Inflammatory macrophage treated with lipopolysaccharide for 4 hours (primary cell): Measurements from ENCODE around the gene IST1.
"Not testable (repeated sequence)": the region's sequence is repeated elsewhere in the genome, so short reads cannot be mapped to it uniquely, and the experiment has no call there.

Source experiments
- DNase-seq: peaks from one replicate; pipeline ENCODE4 v3.0.0-alpha.2; 2020

IST1 gene

DNA sequence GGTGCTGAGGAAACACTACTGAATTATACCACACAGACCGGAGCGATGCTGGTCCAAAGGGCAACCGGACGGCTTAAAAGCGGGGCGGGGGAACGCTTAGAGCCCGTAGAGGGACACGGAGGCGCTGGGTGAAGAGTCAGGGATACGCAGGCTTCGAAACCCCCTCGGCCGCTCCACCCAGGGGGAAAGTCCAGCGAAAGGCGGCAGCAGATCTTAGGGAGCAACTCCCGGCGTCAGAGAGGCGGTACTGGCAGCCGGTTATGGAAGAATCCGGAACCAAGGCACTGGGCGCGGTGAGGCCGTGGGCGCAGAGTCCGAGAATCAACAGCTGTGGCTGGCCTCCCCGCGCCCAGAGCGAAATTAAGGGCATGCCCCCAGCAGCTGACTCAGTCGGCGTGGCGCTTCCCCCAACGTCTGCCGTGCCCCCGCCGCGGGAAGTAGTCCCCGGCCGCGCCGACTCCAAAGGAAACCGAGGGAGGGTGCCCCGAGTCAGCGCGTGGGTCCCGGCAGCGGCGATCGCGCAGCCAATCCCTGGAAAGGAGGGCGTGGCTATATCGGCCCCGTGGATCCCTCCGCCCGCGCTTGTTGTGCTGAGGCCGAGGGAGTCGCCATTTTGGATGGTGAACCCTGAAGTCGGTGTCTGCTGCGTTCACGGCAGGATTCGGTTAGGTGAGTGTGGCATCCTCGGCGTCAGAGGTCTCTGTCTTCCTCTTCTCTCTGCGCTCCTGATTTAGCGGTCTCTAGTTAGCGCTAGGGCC, at the start of gene IST1:
TSS of gene IST1 (plus strand) at position 611 of the 758 bp plus-strand sequence. CDS start 20,110 bp downstream, outside the sequence.
- DNase-seq: peak; percentile 99

- peak; percentile 93 for DNase-seq
These were observed 49.5 kb upstream of the IST1 start, which contains the start of gene ATXN1L for GRCh38 chr16:71845639-71846430. Gene ATXN1L, plus strand, starts transcription at chr16:71845976. Its CDS starts 3,765 bp downstream, at chr16:71849741.

- DNase-seq: peak; percentile 26
These were observed 48.9 kb upstream of the IST1 start for GRCh38 chr16:71846431-71846830.

GRCh38 chr16:71847096-71847495, 48.2 kb upstream of the IST1 start:
- DNase-seq: no peak

DNA sequence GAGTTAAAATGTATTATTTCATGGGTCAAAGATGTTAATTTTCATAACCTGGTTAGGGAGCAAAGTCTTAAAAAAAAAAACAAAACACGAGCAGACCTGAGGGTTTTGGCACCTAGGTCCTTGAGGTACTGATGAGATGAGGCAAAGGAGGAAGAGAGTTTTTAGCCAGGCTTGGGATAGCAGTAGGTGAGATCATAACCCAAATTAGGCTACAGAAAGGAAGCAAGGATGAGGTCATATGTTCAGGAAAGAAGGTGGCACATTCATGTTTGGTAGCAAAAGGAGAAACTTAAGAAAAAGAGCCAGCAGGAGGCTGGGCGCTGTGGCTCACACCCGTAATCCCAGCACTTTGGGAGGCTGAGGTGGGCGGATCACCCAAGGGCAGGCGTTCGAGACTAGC, 46.7 kb upstream of the IST1 start:
- peak; percentile 8 for DNase-seq

- DNase-seq: no peak
These were observed 43.6 kb upstream of the IST1 start for GRCh38 chr16:71851746-71852145.

GRCh38 chr16:71852158-71852557, 43.2 kb upstream of the IST1 start:
- no peak for DNase-seq

- no peak for DNase-seq
These were observed 42.8 kb upstream of the IST1 start for GRCh38 chr16:71852561-71852960.

DNA sequence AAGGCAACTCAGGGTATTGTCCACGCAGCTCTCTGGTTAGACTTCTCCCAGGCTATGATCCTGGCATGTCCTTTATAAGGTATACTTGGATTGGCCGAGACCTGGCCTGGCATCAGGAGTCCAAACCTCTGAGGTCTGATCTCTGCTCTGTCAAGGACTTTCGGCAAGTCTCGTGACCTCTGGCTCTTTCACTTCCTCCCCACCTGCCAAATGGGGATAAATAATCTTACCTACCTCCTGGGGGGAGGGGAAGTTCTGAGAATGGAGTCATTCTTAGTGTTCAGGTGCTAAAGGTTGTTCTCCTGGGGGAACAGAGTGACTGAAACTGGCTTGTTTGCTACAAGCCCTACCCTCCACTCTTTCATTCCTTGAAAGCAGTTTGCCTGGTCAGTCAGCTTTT, 41.9 kb upstream of the IST1 start:
- DNase-seq: no peak

DNA sequence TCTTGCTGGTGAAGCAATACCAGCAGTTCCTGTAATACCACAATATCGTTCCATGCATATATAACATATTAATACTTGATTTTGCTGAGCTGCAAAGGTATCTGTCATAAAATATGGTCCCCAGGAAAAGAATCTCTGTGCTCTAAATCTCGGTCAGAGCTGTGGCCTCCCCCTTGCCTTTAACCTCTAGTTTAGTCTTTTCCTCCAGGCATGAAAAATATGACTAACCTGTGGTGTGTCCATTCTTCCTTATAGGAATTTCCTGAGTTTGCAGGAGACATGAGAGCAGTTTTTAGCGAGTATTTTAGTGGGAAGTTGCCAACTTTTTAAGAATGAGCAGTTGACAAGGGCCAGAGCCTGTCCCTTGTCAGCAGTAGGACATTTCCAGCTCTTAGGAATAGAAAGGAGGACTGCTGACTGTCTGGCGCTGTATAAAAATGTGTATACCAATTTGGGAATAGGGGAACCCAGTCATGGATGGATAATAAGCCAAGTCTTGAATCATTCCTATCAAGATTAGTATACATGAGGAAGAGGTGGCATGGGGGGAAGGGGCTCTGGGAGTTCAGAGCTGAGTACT, 40.9 kb upstream of the IST1 start:
- no peak for DNase-seq

DNA sequence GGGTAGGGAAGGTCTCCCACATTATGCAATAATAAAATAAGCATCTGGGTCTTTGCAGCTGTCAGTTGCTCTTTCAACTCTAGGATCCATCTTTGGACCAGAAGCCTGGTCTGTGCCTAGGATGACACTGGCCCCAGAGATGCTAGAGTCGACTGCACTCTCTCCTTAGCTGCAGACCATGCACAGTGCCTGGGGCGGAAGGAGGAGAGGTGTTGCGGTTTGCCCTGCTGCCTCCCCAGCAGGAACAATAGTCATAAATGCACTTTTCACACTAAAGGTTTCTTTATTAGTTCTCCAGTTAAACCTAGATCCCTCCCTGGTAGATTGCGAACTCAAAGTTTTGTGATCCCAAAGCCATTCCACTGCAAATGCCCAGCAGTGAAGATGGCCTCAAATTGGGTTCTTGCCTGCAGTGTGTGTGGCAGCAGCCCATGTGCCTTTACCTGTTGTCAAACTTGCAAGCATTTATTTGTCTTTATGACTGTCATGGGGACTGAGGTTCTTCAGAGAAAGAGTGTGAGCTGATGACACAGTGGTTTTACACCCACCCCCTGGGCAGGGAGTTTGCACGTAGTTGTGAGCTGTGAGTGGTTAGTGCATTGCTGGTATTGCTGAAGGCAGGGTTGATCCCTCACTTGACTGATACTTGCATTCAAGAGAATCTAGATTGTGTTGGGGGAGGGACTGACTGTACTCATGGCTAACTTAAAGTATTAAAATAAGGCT, 39.2 kb upstream of the IST1 start:
- DNase-seq: no peak

DNA sequence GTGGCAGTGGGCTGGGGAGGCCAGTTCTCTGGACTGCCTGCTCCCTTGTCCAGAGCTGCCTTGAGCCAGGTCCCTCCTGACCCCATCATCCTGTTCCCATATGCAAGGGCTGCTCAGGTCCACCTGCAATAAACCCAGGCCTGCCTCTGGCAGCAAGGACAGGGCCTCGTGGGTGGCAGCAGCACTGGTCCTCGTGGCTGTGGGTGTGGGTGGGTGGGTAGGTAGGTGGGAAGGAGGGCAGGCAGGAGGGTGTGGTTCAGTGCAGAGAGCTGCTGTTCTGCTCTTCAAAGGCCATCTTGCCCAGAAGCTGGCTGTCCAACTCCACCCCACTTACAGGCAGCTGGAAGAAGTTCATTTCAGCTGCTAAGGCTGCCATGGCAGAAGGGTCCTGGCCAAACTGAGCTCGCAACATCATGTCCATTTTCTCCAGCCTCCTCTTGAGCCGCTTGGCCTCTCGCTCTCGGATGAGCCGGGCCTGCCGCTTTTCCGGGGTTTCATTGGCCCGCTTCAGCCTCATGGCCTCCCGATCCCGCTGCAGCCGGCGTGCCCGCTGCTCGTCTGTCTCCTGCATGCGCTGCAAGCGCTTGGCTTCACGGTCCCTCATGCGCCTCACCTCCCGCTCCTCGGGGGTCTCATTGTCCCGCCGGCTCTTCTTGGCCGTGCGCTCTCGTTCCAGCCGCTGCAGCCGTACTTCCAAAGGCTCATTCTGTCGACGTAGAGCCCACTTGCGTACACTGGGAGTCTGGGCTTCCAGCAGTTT, 35.4 kb upstream of the IST1 start:
- no peak for DNase-seq

GRCh38 chr16:71863995-71864394, 31.3 kb upstream of the IST1 start:
- no peak for DNase-seq

DNA sequence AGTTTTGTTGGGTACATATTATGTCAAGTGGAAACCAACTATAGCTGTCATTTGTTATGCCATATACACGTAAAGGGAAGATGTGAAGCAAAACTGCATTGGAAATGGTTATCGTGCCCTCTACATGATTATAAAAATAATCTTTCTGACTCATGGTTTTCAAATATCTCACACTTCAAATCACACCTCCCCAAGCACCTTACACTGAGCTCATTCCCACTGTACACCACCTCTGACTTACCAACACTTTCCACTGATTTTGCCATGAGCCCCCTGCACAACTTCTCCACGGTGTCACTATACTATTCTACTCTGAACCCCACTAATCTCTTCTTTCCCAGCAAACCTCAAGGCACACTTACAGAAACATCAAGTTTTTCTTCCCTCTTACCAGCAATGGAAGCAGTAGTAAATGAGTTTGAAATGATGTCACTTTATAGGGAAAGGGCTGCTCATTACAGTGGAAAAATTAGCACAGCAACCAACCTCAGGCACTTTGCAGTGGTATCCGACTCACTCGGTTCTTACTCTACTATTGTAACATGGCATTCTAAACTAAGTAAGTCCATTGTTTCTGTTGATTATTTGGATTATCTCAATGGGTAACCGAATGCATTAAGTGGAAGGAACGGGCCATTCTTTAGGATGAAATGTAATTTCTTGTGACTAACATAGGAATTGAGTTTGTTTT, 30.0 kb upstream of the IST1 start:
- no peak for DNase-seq

- not testable (repeated sequence) for DNase-seq
These were observed 28.2 kb upstream of the IST1 start for GRCh38 chr16:71867175-71867574.

- DNase-seq: no peak
These were observed 27.4 kb upstream of the IST1 start for GRCh38 chr16:71867939-71868338.

DNA sequence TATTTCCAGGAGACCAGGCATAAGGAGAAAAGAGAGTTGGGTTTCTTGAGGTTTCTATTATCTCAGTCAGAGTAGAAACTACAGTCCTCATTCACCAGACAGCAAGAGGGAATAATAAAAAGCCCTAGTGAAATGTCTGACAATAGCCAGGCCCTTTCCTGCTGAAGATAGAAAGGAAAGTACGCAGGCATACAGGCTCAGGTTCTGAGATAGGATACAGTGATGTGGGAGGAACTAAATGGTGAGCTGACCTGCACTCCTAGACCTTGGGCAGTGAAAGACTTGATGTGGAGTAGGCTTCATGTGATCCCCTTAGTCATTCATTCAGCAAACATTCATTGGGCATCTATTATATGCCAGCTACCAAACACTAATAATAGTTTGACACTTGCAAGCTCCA, 26.2 kb upstream of the IST1 start:
- no peak for DNase-seq

DNA sequence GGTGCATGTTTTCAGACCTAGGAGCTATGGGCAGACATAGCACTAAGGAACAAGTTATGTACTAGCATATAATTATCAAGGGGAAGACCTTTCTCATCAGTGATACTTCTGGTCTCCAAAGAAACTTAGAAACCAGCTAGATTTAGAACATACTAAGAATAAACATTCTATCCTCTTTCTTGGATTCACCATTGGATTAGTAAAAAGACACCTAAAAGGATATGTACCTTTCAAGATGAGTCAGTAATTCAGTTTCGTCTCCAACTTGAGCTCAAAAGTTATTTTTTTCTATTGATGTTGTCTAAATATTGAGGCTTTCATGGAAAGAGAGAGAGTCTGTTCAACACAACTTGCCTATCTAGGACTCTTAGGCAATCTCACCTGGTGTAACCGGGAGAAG, 24.5 kb upstream of the IST1 start:
- DNase-seq: no peak

- no peak for DNase-seq
These were observed 22.1 kb upstream of the IST1 start for GRCh38 chr16:71873199-71873598.

- DNase-seq: no peak
These were observed 16.4 kb upstream of the IST1 start for GRCh38 chr16:71878911-71879310.

GRCh38 chr16:71880176-71880575, 15.2 kb upstream of the IST1 start:
- peak; percentile 75 for DNase-seq
